T-helper 1 cell treated with Interleukin-12 subunit alpha and Interleukin-12 subunit beta and Interleukin-4 antibody, amounts not matched to agents 30 μg/mL and 1 μg/mL, for 36 hours (primary cell): ENCODE results near the gene FGR.

Source experiments
- H3K27ac Mint-ChIP-seq: one replicate; pipeline ENCODE4 v1.8.0; 2021; ENCODE audit warnings: mild to moderate bottlenecking, mixed read lengths
- H3K27me3 Mint-ChIP-seq: one replicate; pipeline ENCODE4 v1.8.0; 2021; ENCODE audit warnings: low read depth, mixed read lengths
- H3K36me3 Mint-ChIP-seq: one replicate; pipeline ENCODE4 v1.8.0; 2021; ENCODE audit warnings: low read depth, mixed read lengths
- H3K4me1 Mint-ChIP-seq: one replicate; pipeline ENCODE4 v1.8.0; 2021; ENCODE audit warnings: low read depth, mixed read lengths
- H3K4me3 Mint-ChIP-seq: one replicate; pipeline ENCODE4 v1.8.0; 2021; ENCODE audit warnings: mild to moderate bottlenecking, moderate library complexity, mixed read lengths
- H3K9me3 Mint-ChIP-seq: one replicate; pipeline ENCODE4 v1.8.0; 2021; ENCODE audit warnings: mixed read lengths

FGR gene

DNA sequence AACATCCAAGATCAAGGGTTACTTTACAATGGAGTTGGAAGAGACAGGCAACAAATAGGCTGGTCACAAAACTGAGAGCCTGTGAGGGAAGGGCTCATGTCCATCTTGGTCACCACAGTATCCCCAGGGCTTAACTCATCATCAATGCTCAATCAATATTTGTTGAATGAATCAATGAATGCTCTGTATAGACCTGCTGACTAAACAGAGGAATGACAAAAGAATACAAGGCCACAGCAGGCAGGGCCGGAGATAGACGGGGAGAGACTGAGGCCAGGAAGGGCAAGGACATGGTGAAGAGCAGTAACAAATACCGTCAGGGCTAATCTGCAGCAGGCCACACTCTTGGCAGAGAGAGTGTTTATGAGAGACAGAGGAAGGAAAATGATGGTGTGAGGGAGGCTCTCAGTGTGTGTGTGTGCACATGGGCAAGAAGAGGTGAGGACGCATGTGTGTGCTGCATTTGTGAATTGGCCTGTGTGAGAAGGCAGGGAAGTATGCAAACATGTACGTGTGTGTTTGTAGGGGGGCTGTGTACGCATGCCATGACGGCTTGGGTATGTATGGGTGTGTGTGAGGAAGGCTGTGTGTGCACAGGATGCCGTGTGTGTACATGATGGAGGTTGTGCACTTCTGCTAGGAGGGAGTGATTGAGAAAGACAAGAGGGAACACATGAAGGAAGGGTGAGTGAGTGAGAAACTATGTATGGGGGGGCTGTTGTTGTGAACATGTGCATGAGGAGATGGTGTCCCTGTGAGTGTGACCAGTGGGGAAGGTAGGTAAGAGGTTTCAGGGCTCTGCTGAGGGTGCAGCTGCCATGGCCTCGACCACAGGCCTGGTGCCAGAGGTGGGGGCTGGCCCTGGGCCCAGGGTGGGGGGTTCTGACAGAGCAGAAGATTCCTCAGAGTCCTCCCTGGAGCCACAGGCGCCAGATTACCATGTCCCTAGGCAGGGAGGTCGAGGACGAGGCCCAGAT lies 46.4 kb downstream of the FGR start:
- Mint-ChIP-seq H3K9me3 (no peaks in the 10 kb centered on the region), H3K4me1 (no peaks in the 10 kb centered on the region), H3K36me3 (no peaks in the 10 kb centered on the region)

DNA sequence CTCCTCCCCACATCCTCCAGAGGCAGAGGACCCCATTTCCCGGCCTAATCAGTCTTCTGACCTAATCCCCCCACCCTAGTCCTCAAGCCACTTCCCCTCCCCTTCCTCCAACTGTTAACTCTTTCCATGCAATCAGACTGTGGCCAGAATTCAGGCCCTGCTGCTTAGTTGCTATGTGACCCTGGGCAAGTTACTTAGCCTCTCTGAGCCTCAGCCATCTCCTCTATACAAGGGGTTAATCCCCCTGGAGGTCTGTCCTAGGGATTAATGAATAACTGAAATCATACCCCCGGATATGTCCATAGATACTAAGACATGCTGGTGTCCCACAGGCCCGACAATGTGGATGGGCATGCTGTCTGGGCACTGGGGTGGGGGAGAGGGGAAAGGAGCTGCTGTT lies 49.3 kb downstream of the FGR start:
- Mint-ChIP-seq H3K4me3 (no peak overlapping the region), H3K36me3 (peaks cover 9% of the 10 kb centered on the region), H3K27me3 (no peaks in the 10 kb centered on the region)

More for the DNA sequence above, 46.4 kb downstream of the FGR start:
- Mint-ChIP-seq H3K27ac (no peak overlapping the region), H3K27me3 (no peaks in the 10 kb centered on the region), H3K4me3 (no peak overlapping the region)

DNA sequence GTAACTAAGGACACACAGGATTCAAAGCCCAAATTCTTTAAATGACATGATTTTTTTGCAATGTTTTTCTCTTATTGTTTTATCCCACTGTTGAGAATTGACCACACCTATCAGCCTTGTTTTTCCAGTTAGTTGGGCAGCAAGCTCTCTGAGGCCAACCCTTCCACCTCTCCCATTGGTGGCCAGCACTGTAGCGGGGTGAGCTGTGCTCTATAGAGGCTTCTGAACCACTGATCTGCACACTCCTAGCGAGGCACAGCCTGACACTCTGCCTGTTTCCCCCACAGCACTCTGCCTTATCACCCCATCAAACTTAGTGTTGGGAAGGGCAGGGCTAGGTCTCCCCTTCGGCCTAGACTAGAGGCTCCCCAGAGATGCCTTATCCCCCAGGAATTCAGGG lies 50.5 kb downstream of the FGR start:
- Mint-ChIP-seq H3K4me3 (no peak overlapping the region), H3K4me1 (peaks cover 7% of the 10 kb centered on the region), H3K9me3 (no peaks in the 10 kb centered on the region), H3K36me3 (peaks cover 9% of the 10 kb centered on the region), H3K27ac (no peak overlapping the region), H3K27me3 (no peaks in the 10 kb centered on the region)

More for the DNA sequence above, 49.3 kb downstream of the FGR start:
- no peak overlapping the region for H3K27ac Mint-ChIP-seq
- peaks cover 7% of the 10 kb centered on the region for H3K4me1 Mint-ChIP-seq
- H3K9me3 Mint-ChIP-seq = no peaks in the 10 kb centered on the region

DNA sequence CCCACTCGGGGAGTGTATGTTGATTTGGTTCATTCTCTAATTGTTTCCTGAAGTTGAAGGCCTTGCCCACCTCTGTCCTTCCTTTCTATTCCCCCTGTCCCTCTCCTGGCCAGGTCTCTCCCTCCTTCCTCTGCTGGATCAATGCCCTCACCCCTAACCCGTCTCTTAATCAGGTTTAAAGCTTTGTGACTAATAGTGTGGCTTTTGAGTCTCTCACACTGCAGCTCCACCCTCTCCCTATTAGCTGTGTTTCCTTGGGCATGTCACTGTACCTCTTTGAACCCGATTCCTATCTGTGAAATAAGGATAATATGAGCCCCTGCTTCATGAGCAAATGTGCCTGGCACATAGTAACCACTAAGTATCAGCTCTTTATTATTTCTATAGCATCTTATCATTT lies 51.5 kb downstream of the FGR start:
- Mint-ChIP-seq H3K27me3 (no peaks in the 10 kb centered on the region), H3K4me1 (peaks cover 7% of the 10 kb centered on the region), H3K36me3 (peaks cover 11% of the 10 kb centered on the region), H3K4me3 (no peak overlapping the region), H3K9me3 (no peaks in the 10 kb centered on the region), H3K27ac (no peak overlapping the region)

DNA sequence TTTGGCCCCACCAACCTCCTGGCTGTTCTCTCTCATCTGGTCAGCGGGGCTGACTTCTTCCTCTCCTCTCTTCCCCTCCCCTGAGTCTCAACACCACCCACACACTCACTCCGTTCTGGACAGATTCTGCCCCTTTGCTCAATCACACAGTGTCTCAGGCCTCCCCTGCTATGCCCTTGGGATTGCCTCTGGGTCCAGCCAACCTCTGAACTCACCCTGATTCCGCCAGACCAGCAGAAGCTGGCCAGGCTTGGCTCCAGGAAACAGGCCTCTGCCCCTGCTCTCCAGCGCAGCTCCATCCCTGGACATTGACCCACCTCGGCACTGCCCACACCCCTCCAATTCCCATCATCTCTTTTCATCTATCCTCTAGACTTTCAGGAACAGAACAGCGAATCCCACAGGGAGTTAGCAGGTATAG lies 53.2 kb downstream of the FGR start:
- H3K27me3 Mint-ChIP-seq = peaks cover 4% of the 10 kb centered on the region
- no peak overlapping the region for H3K4me3 Mint-ChIP-seq
- no peak overlapping the region for H3K27ac Mint-ChIP-seq
- H3K4me1 Mint-ChIP-seq = peaks cover 7% of the 10 kb centered on the region
- no peaks in the 10 kb centered on the region for H3K9me3 Mint-ChIP-seq
- peaks cover 11% of the 10 kb centered on the region for H3K36me3 Mint-ChIP-seq

DNA sequence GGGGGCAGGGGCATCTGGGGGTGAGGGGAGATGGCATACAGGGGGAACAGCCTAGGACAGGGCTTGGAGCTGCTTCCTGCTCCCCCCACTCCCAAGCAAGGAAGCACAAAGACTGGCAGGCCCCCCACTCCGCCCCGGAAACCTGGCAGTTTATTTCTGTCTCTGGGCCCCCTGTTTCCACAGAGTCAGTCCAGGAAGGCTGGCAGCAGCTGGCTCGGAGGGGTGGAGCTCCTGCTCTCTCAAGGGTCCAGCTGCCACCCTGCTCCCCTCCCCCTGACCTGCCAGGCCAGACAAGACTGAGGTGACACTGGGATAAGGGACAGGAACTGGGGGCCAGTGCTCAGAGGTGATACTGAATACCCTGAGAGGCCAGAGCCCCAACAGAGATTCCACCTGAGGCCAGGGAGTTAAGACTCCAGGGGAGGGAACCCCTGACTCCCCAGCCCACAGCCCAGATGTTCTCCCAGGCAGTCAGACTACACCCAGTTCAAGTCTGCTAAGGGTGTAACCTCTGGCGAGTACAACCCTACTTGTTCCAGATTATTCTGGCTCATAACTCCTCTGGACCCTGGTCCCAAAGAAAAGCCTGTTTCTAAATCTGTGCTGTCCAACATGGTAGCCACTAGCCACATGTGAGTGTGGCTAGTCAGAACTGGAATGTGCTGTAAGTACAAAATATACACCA lies 57.3 kb downstream of the FGR start:
- H3K9me3 Mint-ChIP-seq = no peaks in the 10 kb centered on the region
- peaks cover 9% of the 10 kb centered on the region for H3K4me1 Mint-ChIP-seq
- peaks cover 17% of the 10 kb centered on the region for H3K36me3 Mint-ChIP-seq
- H3K27ac Mint-ChIP-seq = no peak overlapping the region
- no peak overlapping the region for H3K4me3 Mint-ChIP-seq
- H3K27me3 Mint-ChIP-seq = peaks cover 25% of the 10 kb centered on the region

DNA sequence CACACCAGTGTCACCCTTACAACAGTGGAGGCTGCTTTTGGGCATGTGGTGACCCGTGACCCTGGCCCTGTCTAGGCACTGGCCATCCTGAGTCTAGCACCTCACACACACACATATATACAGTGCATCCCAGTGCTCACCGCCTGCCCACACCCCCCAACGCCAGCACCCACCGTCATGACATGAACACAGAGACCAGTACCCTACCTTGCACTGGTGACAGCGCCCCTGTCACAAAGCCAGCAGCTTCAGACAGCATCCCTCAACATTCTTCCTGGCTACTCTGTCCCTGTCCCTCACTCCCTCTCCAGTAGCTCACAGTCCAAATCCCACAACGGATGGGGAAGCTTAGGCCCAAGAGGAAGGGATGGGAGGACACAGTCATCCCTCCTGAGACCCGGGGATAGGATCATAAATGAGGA lies 58.2 kb downstream of the FGR start:
- Mint-ChIP-seq H3K36me3 (peaks cover 11% of the 10 kb centered on the region), H3K27me3 (peaks cover 25% of the 10 kb centered on the region), H3K9me3 (no peaks in the 10 kb centered on the region), H3K4me3 (no peak overlapping the region), H3K27ac (no peak overlapping the region), H3K4me1 (peaks cover 9% of the 10 kb centered on the region)

DNA sequence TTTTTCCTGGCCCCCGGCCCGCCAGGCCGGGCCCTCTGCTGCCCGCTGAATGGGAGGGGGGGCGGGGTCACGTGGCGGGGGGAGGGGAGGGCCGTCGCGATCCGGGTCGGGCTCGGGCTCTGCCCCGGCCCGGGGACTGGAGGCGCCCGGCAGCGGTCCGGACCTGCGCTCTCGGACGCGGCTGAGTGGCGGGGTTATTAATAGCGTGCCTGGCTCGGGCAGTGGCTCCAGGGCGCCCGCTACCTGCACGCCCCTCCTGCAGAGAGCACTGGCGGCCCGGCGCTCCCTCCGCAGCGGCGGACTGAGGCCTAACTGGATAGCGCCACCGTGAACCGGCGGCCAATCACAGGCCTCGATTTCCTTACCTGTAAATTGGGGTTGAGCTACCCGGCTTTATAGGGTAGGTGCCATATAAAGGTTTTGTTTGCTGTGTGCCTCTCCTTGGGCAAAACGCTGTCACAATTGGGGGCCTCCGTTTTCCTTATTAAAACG lies 59.1 kb downstream of the FGR start:
- peaks cover 11% of the 10 kb centered on the region for H3K36me3 Mint-ChIP-seq
- H3K4me1 Mint-ChIP-seq = peaks cover 9% of the 10 kb centered on the region
- H3K27me3 Mint-ChIP-seq = peaks cover 25% of the 10 kb centered on the region
- no peaks in the 10 kb centered on the region for H3K9me3 Mint-ChIP-seq
- H3K4me3 Mint-ChIP-seq = no peak overlapping the region
- H3K27ac Mint-ChIP-seq = no peak overlapping the region

DNA sequence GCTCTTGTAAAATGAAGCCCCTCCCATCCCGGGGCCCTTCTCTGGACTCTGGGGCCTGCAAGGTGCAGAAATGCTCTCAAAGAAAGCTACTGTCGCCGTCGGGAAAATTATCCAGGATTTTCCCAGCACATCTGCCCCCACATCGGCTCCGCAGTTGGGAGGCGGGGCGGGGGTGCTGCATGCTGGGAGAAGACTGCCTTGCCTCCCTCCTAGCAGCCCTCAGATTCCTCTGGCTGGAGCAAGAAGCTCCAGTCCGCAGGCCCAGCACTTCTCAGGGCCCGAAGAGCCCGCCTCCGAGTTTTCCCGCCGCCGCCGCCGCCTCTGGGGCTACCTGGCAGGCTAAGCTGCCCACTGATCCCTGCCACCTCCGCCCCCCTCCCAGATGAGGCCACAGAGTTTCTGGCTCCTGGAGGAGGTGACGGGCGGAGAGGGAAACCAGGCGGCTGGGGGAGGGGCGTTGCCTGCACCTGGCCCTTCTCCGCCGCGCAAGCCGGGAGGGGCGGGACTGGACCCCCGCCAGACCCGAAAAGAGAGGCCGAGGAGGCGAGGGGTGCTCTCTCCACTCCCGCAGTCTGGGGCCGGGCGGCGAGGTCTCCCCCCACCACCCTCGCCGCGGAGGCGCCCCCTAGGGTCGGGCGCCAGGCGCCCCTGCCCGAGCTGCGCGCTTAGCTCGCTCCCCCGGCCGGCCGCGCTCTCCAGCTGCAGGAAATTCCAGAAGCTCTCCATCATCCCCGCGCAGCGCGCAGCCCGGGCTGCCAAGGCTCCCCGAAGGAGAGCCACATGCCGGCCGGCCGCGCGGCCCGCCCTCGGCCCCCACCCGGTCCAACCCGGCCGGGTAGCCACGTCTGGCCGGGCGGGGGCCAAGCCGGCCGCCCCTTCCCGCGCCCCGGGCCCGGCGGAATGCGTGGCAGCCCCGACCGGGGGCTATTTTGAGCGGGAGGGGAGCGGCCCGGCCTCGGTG lies 59.8 kb downstream of the FGR start:
- Mint-ChIP-seq H3K9me3 (no peaks in the 10 kb centered on the region), H3K27ac (no peak overlapping the region), H3K4me1 (peaks cover 9% of the 10 kb centered on the region), H3K36me3 (peaks cover 11% of the 10 kb centered on the region), H3K27me3 (peaks cover 25% of the 10 kb centered on the region), H3K4me3 (no peak overlapping the region)

DNA sequence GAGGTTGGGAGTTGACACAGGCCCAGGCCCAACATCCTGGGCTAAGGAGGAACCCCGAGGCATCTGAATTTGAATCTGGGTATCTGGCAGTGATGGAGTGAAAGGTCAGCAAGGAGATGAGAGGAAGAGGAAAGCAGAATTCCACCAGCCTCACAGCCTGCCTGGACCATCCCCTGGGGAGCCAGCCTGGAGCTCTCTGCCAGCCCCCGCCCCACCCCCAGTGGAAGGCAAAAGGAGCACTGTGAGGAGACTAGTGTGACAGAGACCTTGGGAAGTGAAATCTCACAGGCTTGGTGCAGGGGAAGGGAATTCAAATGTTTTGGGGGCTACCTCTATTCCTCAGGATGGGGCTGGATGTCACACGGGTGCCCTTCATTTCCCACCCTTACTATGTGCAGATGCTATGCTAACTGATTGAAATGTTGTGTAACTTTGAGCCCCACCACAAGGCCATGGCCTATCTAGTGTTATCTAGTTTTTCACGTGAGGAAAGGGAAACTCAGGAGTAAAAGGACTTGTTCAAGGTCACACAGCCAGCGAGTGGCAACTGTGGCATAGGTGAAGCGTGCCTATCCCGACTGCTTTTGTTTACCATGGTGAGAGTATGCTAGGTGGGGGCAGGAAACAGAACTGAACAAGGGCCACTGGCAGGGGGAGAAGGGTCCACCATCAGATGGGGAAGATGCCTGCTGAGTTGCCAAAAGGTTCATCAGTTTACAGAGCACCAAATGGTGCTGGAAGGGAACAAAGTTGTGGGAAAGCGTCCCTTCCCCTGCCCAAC lies 60.8 kb downstream of the FGR start:
- no peaks in the 10 kb centered on the region for H3K9me3 Mint-ChIP-seq
- peaks cover 12% of the 10 kb centered on the region for H3K4me1 Mint-ChIP-seq
- H3K27ac Mint-ChIP-seq = no peak overlapping the region
- H3K4me3 Mint-ChIP-seq = no peak overlapping the region
- H3K36me3 Mint-ChIP-seq = peaks cover 11% of the 10 kb centered on the region
- peaks cover 25% of the 10 kb centered on the region for H3K27me3 Mint-ChIP-seq

DNA sequence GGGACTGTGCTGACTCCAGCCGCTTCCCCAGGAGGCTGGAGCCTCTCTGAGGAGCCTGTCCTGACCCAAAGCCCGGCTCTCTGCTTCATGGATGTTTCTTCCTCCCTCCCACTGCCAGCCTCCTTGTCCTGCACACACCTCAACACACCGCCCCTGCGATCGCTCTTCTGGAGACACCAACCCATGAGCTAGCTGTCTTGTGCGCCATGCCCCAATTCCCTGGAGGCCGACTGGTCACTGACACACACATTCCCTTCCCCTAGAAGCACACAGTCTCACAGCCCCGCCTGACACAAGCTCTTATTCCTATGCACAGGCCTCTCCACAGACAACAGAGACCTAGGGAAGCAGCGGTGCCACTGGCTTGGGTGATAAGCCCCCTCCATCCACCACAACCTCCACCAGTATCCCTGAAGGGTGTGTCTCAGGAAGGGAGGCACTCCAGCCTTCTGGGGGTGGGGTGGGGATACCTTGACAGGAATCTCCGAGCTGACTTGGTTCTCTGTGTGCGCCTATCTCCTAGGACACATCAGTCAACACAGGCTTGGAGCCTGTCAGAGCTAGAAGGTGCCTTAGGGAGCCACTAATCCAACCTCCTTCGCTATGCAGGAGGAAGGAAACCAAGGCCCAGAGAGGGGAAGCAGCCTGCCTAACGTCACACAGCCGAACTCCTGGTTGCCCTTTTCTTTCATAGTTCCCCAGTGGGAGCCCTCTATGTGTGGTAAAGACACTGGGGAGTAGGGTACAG lies 62.1 kb downstream of the FGR start:
- Mint-ChIP-seq H3K27me3 (peaks cover 25% of the 10 kb centered on the region), H3K4me1 (peaks cover 20% of the 10 kb centered on the region), H3K36me3 (peaks cover 10% of the 10 kb centered on the region), H3K27ac (no peak overlapping the region), H3K9me3 (no peaks in the 10 kb centered on the region), H3K4me3 (no peak overlapping the region)

DNA sequence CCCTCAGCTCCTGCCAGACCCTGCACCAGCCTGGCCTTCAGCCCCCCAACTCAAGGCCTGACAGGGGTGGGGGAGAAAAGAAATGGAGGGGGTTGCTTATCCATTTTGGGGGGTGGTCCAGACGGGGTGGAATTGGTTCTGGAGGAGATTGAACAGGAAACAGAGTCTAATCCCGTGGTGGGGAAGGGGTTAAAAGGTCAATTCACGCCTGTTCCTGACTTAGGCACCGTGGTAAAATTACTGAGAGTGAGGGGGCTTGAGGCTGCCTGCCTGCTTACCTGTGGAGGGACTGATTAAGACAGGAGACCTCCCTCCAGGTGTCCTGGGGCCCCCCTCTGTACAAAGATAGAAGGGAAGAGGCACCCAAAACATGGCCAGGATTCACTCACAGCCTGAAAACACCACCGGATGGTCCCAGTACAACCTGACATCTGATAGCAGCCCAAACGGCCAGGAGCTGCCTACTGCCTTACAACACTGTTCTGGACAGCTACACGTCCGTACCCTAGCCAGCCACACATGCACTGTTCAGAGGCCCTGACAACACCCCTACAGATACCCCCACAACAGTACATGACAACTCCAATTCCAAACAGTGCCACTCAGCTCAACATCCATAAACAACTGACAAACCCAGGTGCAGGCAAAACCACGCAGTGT lies 62.8 kb downstream of the FGR start:
- peaks cover 23% of the 10 kb centered on the region for H3K27me3 Mint-ChIP-seq
- peaks cover 24% of the 10 kb centered on the region for H3K4me1 Mint-ChIP-seq
- H3K27ac Mint-ChIP-seq = no peak overlapping the region
- H3K36me3 Mint-ChIP-seq = peaks cover 10% of the 10 kb centered on the region
- no peak overlapping the region for H3K4me3 Mint-ChIP-seq
- no peaks in the 10 kb centered on the region for H3K9me3 Mint-ChIP-seq
